ENCODE results near the gene TMEM42.

The TMEM42 gene

GRCh38 chr3:44899683-44900367 is 38.1 kb downstream of the TMEM42 start:
- no peak overlapping the region for H3K4me3 ChIP-seq (ENCODE audit: low read depth, low read length)
- TF ChIP-seq CTCF (IDR thresholded peaks at IDR 0.05; ENCODE audit: borderline replicate concordance, insufficient read depth, low read depth, low read length) = no peak

GRCh38 chr3:44902628-44903027 is 40.9 kb downstream of the TMEM42 start:
- H3K4me3 ChIP-seq (ENCODE audit: low read depth, low read length) = no peak overlapping the region
- TF ChIP-seq CTCF (IDR thresholded peaks at IDR 0.05; ENCODE audit: borderline replicate concordance, insufficient read depth, low read depth, low read length) = no peak

- H3K4me3 ChIP-seq (ENCODE audit: low read depth, low read length) = no peak overlapping the region
- TF ChIP-seq CTCF (IDR thresholded peaks at IDR 0.05; ENCODE audit: borderline replicate concordance, insufficient read depth, low read depth, low read length) = no peak
Measured at GRCh38 chr3:44903314-44903713, 41.6 kb downstream of the TMEM42 start.

GRCh38 chr3:44903751-44904150 is 42.0 kb downstream of the TMEM42 start:
- no peak overlapping the region for H3K4me3 ChIP-seq (ENCODE audit: low read depth, low read length)
- no peak for TF ChIP-seq CTCF (IDR thresholded peaks at IDR 0.05; ENCODE audit: borderline replicate concordance, insufficient read depth, low read depth, low read length)

GRCh38 chr3:44905446-44906157 is 43.9 kb downstream of the TMEM42 start:
- no peak overlapping the region for H3K4me3 ChIP-seq (ENCODE audit: low read depth, low read length)
- no peak for TF ChIP-seq CTCF (IDR thresholded peaks at IDR 0.05; ENCODE audit: borderline replicate concordance, insufficient read depth, low read depth, low read length)

- TF ChIP-seq CTCF (IDR thresholded peaks at IDR 0.05; ENCODE audit: borderline replicate concordance, insufficient read depth, low read depth, low read length) = no peak
Measured at GRCh38 chr3:44906997-44907396, 45.3 kb downstream of the TMEM42 start.

GRCh38 chr3:44907612-44908011 is 45.9 kb downstream of the TMEM42 start:
- H3K4me3 ChIP-seq (ENCODE audit: low read depth, low read length) = no peak overlapping the region
- no peak for TF ChIP-seq CTCF (IDR thresholded peaks at IDR 0.05; ENCODE audit: borderline replicate concordance, insufficient read depth, low read depth, low read length)

More at GRCh38 chr3:44906997-44907396, 45.3 kb downstream of the TMEM42 start:
- H3K4me3 ChIP-seq (ENCODE audit: low read depth, low read length) = no peak overlapping the region
